Measurements from ENCODE around the gene ROR1. TPM values are rescaled to one million over a fixed set of nuclear protein-coding genes. Genes with fewer than 3 reads are reported as not detected.

Gene ROR1
- total RNA-seq, 2 donors from 2014 or later = 0.25 TPM; not detected in 1

- Mint-ChIP-seq H3K36me3 (no peaks in the 10 kb centered on the region), H3K9me3 (peaks cover 0 to 4% of the 10 kb centered on the region in 2 donors), H3K27ac (no peak overlapping the region)
- no peak for DNase-seq (ENCODE audit: low spot score in 2 of 2)
- no peak for ATAC-seq
These were observed 265.1 kb downstream of the ROR1 start for GRCh38 chr1:64038965-64039364.

- H3K36me3 Mint-ChIP-seq = no peaks in the 10 kb centered on the region
- H3K9me3 Mint-ChIP-seq = peaks cover 0 to 4% of the 10 kb centered on the region in 2 donors
- DNase-seq (ENCODE audit: low spot score in 2 of 2) (no peak), ATAC-seq (peak in 1 of 2 donors; percentile 18)
- no peak overlapping the region for H3K27ac Mint-ChIP-seq
These were observed 265.6 kb downstream of the ROR1 start for GRCh38 chr1:64039390-64039926.

GRCh38 chr1:64041371-64042131, 267.7 kb downstream of the ROR1 start:
- peaks cover 0 to 3% of the 10 kb centered on the region in 2 donors for H3K9me3 Mint-ChIP-seq
- DNase-seq (ENCODE audit: low spot score in 2 of 2) (no peak), ATAC-seq (no peak)
- no peaks in the 10 kb centered on the region for H3K36me3 Mint-ChIP-seq
- H3K27ac Mint-ChIP-seq = no peak overlapping the region

GRCh38 chr1:64042331-64043100, 268.7 kb downstream of the ROR1 start:
- Mint-ChIP-seq H3K27ac (no peak overlapping the region), H3K36me3 (no peaks in the 10 kb centered on the region), H3K9me3 (no peaks in the 10 kb centered on the region)
- ATAC-seq = no peak
- no peak for DNase-seq (ENCODE audit: low spot score in 2 of 2)

GRCh38 chr1:64043288-64043687, 269.5 kb downstream of the ROR1 start:
- Mint-ChIP-seq H3K9me3 (no peaks in the 10 kb centered on the region), H3K27ac (no peak overlapping the region), H3K36me3 (no peaks in the 10 kb centered on the region)
- ATAC-seq = no peak
- no peak for DNase-seq (ENCODE audit: low spot score in 2 of 2)

GRCh38 chr1:64043976-64044375, 270.2 kb downstream of the ROR1 start:
- ATAC-seq = no peak
- Mint-ChIP-seq H3K36me3 (no peaks in the 10 kb centered on the region), H3K27ac (no peak overlapping the region), H3K9me3 (no peaks in the 10 kb centered on the region)
- no peak for DNase-seq (ENCODE audit: low spot score in 2 of 2)

GRCh38 chr1:64046243-64046642, 272.4 kb downstream of the ROR1 start:
- Mint-ChIP-seq H3K36me3 (no peaks in the 10 kb centered on the region), H3K9me3 (no peaks in the 10 kb centered on the region), H3K27ac (no peak overlapping the region)
- DNase-seq (ENCODE audit: low spot score in 2 of 2) (no peak), ATAC-seq (no peak)

GRCh38 chr1:64046891-64047290, 273.1 kb downstream of the ROR1 start:
- ATAC-seq = no peak
- no peaks in the 10 kb centered on the region for H3K36me3 Mint-ChIP-seq
- no peak for DNase-seq (ENCODE audit: low spot score in 2 of 2)
- no peak overlapping the region for H3K27ac Mint-ChIP-seq
- no peaks in the 10 kb centered on the region for H3K9me3 Mint-ChIP-seq

- DNase-seq (ENCODE audit: low spot score in 2 of 2) = no peak
- no peaks in the 10 kb centered on the region for H3K36me3 Mint-ChIP-seq
- no peak overlapping the region for H3K27ac Mint-ChIP-seq
- ATAC-seq = no peak
- H3K9me3 Mint-ChIP-seq = no peaks in the 10 kb centered on the region
These were observed 273.8 kb downstream of the ROR1 start for GRCh38 chr1:64047549-64047996.

- no peaks in the 10 kb centered on the region for H3K9me3 Mint-ChIP-seq
- H3K36me3 Mint-ChIP-seq = no peaks in the 10 kb centered on the region
- no peak overlapping the region for H3K27ac Mint-ChIP-seq
- no peak for DNase-seq (ENCODE audit: low spot score in 2 of 2)
- ATAC-seq = no peak
These were observed 276.2 kb downstream of the ROR1 start for GRCh38 chr1:64049900-64050540.

GRCh38 chr1:64050601-64051000, 276.8 kb downstream of the ROR1 start:
- Mint-ChIP-seq H3K9me3 (no peaks in the 10 kb centered on the region), H3K36me3 (no peaks in the 10 kb centered on the region), H3K27ac (no peak overlapping the region)
- ATAC-seq = no peak
- no peak for DNase-seq (ENCODE audit: low spot score in 2 of 2)

GRCh38 chr1:64051796-64052195, 278.0 kb downstream of the ROR1 start:
- no peak for ATAC-seq
- no peaks in the 10 kb centered on the region for H3K9me3 Mint-ChIP-seq
- no peak overlapping the region for H3K27ac Mint-ChIP-seq
- no peak for DNase-seq (ENCODE audit: low spot score in 2 of 2)
- no peaks in the 10 kb centered on the region for H3K36me3 Mint-ChIP-seq

- H3K9me3 Mint-ChIP-seq = no peaks in the 10 kb centered on the region
- ATAC-seq (no peak), DNase-seq (ENCODE audit: low spot score in 2 of 2) (no peak)
- H3K27ac Mint-ChIP-seq = no peak overlapping the region
- H3K36me3 Mint-ChIP-seq = no peaks in the 10 kb centered on the region
These were observed 279.0 kb downstream of the ROR1 start for GRCh38 chr1:64052777-64053176.

- DNase-seq (ENCODE audit: low spot score in 2 of 2) (no peak), ATAC-seq (no peak)
- H3K27ac Mint-ChIP-seq = no peak overlapping the region
- H3K36me3 Mint-ChIP-seq = no peaks in the 10 kb centered on the region
- peaks cover 0 to 6% of the 10 kb centered on the region in 2 donors for H3K9me3 Mint-ChIP-seq
These were observed 281.5 kb downstream of the ROR1 start for GRCh38 chr1:64055310-64055709.

GRCh38 chr1:64059556-64059955, 285.7 kb downstream of the ROR1 start:
- H3K9me3 Mint-ChIP-seq = peaks cover 4 to 8% of the 10 kb centered on the region in 2 donors
- no peak overlapping the region for H3K27ac Mint-ChIP-seq
- DNase-seq (ENCODE audit: low spot score in 2 of 2) = no peak
- no peak for ATAC-seq
- H3K36me3 Mint-ChIP-seq = no peaks in the 10 kb centered on the region

- H3K27ac Mint-ChIP-seq = no peak overlapping the region
- ATAC-seq (no peak), DNase-seq (ENCODE audit: low spot score in 2 of 2) (no peak)
- peaks cover 4 to 8% of the 10 kb centered on the region in 2 donors for H3K9me3 Mint-ChIP-seq
- no peaks in the 10 kb centered on the region for H3K36me3 Mint-ChIP-seq
These were observed 286.9 kb downstream of the ROR1 start for GRCh38 chr1:64060611-64061302.
